Activated CD4-positive, alpha-beta T cell treated with anti-CD3 and anti-CD28 coated beads, Interleukin-2, amount 10 ng/mL, durations not matched to agents 7 days and 5 days (primary cell): ENCODE measurements around the gene ANKRD11. TPM values are rescaled to one million over a fixed set of nuclear protein-coding genes. Genes with fewer than 3 reads are reported as not detected.

Experiments
- CTCF ChIA-PET: fragments of 350-600 bp; sonication (Branson Sonifier 250); formaldehyde crosslinking; loops from one replicate; lab custom pipeline; 2021; ENCODE audit warnings: antibody characterized with exemption; lab: Charles Lee
- POLR2A ChIA-PET: fragments of 350-600 bp; sonication (Branson Sonifier 250); formaldehyde crosslinking; loops from one replicate; lab custom pipeline; 2021; ENCODE audit warnings: antibody characterized with exemption; lab: Charles Lee
- DNase-seq: peaks from one replicate; pipeline ENCODE4 v3.0.0-alpha.2; 2020
- H3K27ac Mint-ChIP-seq: one replicate; pipeline ENCODE4 v1.8.0; 2021; ENCODE audit warnings: mild to moderate bottlenecking, moderate library complexity, mixed read lengths
- H3K27me3 Mint-ChIP-seq: one replicate; pipeline ENCODE4 v1.8.0; 2021; ENCODE audit warnings: mixed read lengths
- H3K36me3 Mint-ChIP-seq: one replicate; pipeline ENCODE4 v1.8.0; 2021; ENCODE audit warnings: low read depth, mixed read lengths
- H3K4me1 Mint-ChIP-seq: one replicate; pipeline ENCODE4 v1.8.0; 2021; ENCODE audit warnings: mixed read lengths
- H3K4me3 Mint-ChIP-seq: one replicate; pipeline ENCODE4 v1.8.0; 2021; ENCODE audit warnings: mild to moderate bottlenecking, moderate library complexity, mixed read lengths
- H3K9me3 Mint-ChIP-seq: one replicate; pipeline ENCODE4 v1.8.0; 2021; ENCODE audit warnings: mixed read lengths
- total RNA-seq, 2 experiments: library from RNA; stranded (reverse); gene quantifications; one replicate each; pipeline ENCODE4 v1.2.3, GENCODE V29; 2021

Gene ANKRD11
- total RNA-seq, 2 experiments from 2014 or later, result 158 to 178 TPM

- H3K27me3 Mint-ChIP-seq, result no peaks in the 10 kb centered on the region
- POLR2A ChIA-PET, result no interaction called here
- H3K36me3 Mint-ChIP-seq, result peaks cover 47% of the 10 kb centered on the region
- no peaks in the 10 kb centered on the region for H3K9me3 Mint-ChIP-seq
- no peak for DNase-seq
- H3K4me1 Mint-ChIP-seq, result peaks cover 93% of the 10 kb centered on the region
- peak overlapping the region; percentile 99 for H3K27ac Mint-ChIP-seq
- CTCF ChIA-PET, result interaction anchor here (0.7 to 4.8 kb wide), 5 partner anchors 8 to 40 kb away, joined by 3 to 26 read pairs (median 5); no protein-coding TSS in a partner anchor
- peak overlapping the region; percentile 40 for H3K4me3 Mint-ChIP-seq
Measured at GRCh38 chr16:89316701-89317100, 173.7 kb downstream of the ANKRD11 start.

GRCh38 chr16:89315791-89316581, 174.4 kb downstream of the ANKRD11 start:
- POLR2A ChIA-PET, result interaction anchor here (0.8 kb wide), 2 partner anchors 69 to 173 kb away, joined by 3 read pairs; no protein-coding TSS in a partner anchor
- Mint-ChIP-seq H3K9me3 (no peaks in the 10 kb centered on the region), H3K36me3 (peaks cover 48% of the 10 kb centered on the region)

GRCh38 chr16:89315271-89315670, 175.1 kb downstream of the ANKRD11 start:
- CTCF ChIA-PET, result interaction anchor here (0.8 to 4.8 kb wide), 8 partner anchors 10 to 439 kb away, joined by 3 to 26 read pairs (median 3); no protein-coding TSS in a partner anchor
- peak overlapping the region; percentile 99 for H3K27ac Mint-ChIP-seq
- H3K4me1 Mint-ChIP-seq, result peaks cover 92% of the 10 kb centered on the region
- DNase-seq, result no peak
- H3K4me3 Mint-ChIP-seq, result peak overlapping the region; percentile 40
- no peaks in the 10 kb centered on the region for H3K27me3 Mint-ChIP-seq
- POLR2A ChIA-PET, result interaction anchor here (0.8 kb wide), 1 partner anchor 174 kb away, joined by 3 read pairs; no protein-coding TSS in a partner anchor
- H3K36me3 Mint-ChIP-seq, result peaks cover 53% of the 10 kb centered on the region
- no peaks in the 10 kb centered on the region for H3K9me3 Mint-ChIP-seq

More at GRCh38 chr16:89315791-89316581, 174.4 kb downstream of the ANKRD11 start:
- H3K4me1 Mint-ChIP-seq, result peaks cover 91% of the 10 kb centered on the region
- CTCF ChIA-PET, result interaction anchor here (0.6 to 4.8 kb wide), 11 partner anchors 9 to 440 kb away, joined by 3 to 26 read pairs (median 3); no protein-coding TSS in a partner anchor
- DNase-seq, result peak; percentile 87
- H3K27me3 Mint-ChIP-seq, result no peaks in the 10 kb centered on the region
- peak overlapping the region; percentile 40 for H3K4me3 Mint-ChIP-seq
- H3K27ac Mint-ChIP-seq, result peak overlapping the region; percentile 99

- DNase-seq, result no peak
- Mint-ChIP-seq H3K36me3 (peaks cover 57% of the 10 kb centered on the region), H3K4me1 (peaks cover 92% of the 10 kb centered on the region), H3K9me3 (no peaks in the 10 kb centered on the region), H3K4me3 (peak overlapping the region; percentile 40), H3K27ac (peak overlapping the region; percentile 99), H3K27me3 (no peaks in the 10 kb centered on the region)
- CTCF ChIA-PET, result interaction anchor here (0.8 to 4.8 kb wide), 7 partner anchors 10 to 192 kb away, joined by 3 to 26 read pairs (median 3); no protein-coding TSS in a partner anchor
- POLR2A ChIA-PET, result interaction anchor here (0.8 kb wide), 1 partner anchor 174 kb away, joined by 3 read pairs; no protein-coding TSS in a partner anchor
Measured at GRCh38 chr16:89314854-89315253, 175.5 kb downstream of the ANKRD11 start.

- CTCF ChIA-PET, result interaction anchor here (0.8 to 4.8 kb wide), 7 partner anchors 11 to 171 kb away, joined by 3 to 26 read pairs (median 3); no protein-coding TSS in a partner anchor
- POLR2A ChIA-PET, result no interaction called here
- Mint-ChIP-seq H3K9me3 (no peaks in the 10 kb centered on the region), H3K36me3 (peaks cover 60% of the 10 kb centered on the region), H3K27ac (peak overlapping the region; percentile 99), H3K4me1 (peaks cover 92% of the 10 kb centered on the region), H3K27me3 (no peaks in the 10 kb centered on the region), H3K4me3 (peak overlapping the region; percentile 40)
- DNase-seq, result peak; percentile 77
Measured at GRCh38 chr16:89314357-89314756, 176.0 kb downstream of the ANKRD11 start.

- DNase-seq, result no peak
- H3K4me3 Mint-ChIP-seq, result peak overlapping the region; percentile 40
- ChIA-PET POLR2A (no interaction called here), CTCF (interaction anchor here (0.9 to 4.8 kb wide), 6 partner anchors 12 to 154 kb away, joined by 3 to 26 read pairs (median 3); no protein-coding TSS in a partner anchor)
- H3K4me1 Mint-ChIP-seq, result peaks cover 92% of the 10 kb centered on the region
- H3K36me3 Mint-ChIP-seq, result peaks cover 63% of the 10 kb centered on the region
- H3K27ac Mint-ChIP-seq, result peak overlapping the region; percentile 99
- H3K9me3 Mint-ChIP-seq, result no peaks in the 10 kb centered on the region
- no peaks in the 10 kb centered on the region for H3K27me3 Mint-ChIP-seq
Measured at GRCh38 chr16:89313583-89313982, 176.8 kb downstream of the ANKRD11 start.

- H3K4me3 Mint-ChIP-seq, result no peak overlapping the region
- POLR2A ChIA-PET, result no interaction called here
- DNase-seq, result no peak
- peaks cover 61% of the 10 kb centered on the region for H3K36me3 Mint-ChIP-seq
- CTCF ChIA-PET, result interaction anchor here (1.3 to 4.8 kb wide), 2 partner anchors 12 to 24 kb away, joined by 3 to 26 read pairs; no protein-coding TSS in a partner anchor
- no peaks in the 10 kb centered on the region for H3K27me3 Mint-ChIP-seq
- peaks cover 91% of the 10 kb centered on the region for H3K4me1 Mint-ChIP-seq
- H3K27ac Mint-ChIP-seq, result peak overlapping the region; percentile 47
- no peaks in the 10 kb centered on the region for H3K9me3 Mint-ChIP-seq
Measured at GRCh38 chr16:89312598-89313299, 177.6 kb downstream of the ANKRD11 start.

GRCh38 chr16:89312194-89312593, 178.2 kb downstream of the ANKRD11 start:
- H3K4me3 Mint-ChIP-seq, result no peak overlapping the region
- DNase-seq, result no peak
- no peaks in the 10 kb centered on the region for H3K27me3 Mint-ChIP-seq
- ChIA-PET CTCF (interaction anchor here (0.6 to 4.8 kb wide), 2 partner anchors 13 to 23 kb away, joined by 3 to 26 read pairs; no protein-coding TSS in a partner anchor), POLR2A (no interaction called here)
- H3K27ac Mint-ChIP-seq, result peak overlapping the region; percentile 47
- peaks cover 90% of the 10 kb centered on the region for H3K4me1 Mint-ChIP-seq
- H3K9me3 Mint-ChIP-seq, result no peaks in the 10 kb centered on the region
- H3K36me3 Mint-ChIP-seq, result peaks cover 62% of the 10 kb centered on the region

GRCh38 chr16:89311636-89312035, 178.7 kb downstream of the ANKRD11 start:
- H3K4me3 Mint-ChIP-seq, result no peak overlapping the region
- peaks cover 61% of the 10 kb centered on the region for H3K36me3 Mint-ChIP-seq
- no peak overlapping the region for H3K27ac Mint-ChIP-seq
- H3K4me1 Mint-ChIP-seq, result peaks cover 87% of the 10 kb centered on the region
- H3K9me3 Mint-ChIP-seq, result no peaks in the 10 kb centered on the region
- DNase-seq, result no peak
- H3K27me3 Mint-ChIP-seq, result no peaks in the 10 kb centered on the region
- CTCF ChIA-PET, result interaction anchor here (0.6 kb wide), 1 partner anchor 23 kb away, joined by 3 read pairs; no protein-coding TSS in a partner anchor
- POLR2A ChIA-PET, result no interaction called here

GRCh38 chr16:89309438-89310122, 180.8 kb downstream of the ANKRD11 start:
- peaks cover 66% of the 10 kb centered on the region for H3K4me1 Mint-ChIP-seq
- H3K36me3 Mint-ChIP-seq, result peaks cover 49% of the 10 kb centered on the region
- POLR2A ChIA-PET, result no interaction called here
- no peaks in the 10 kb centered on the region for H3K9me3 Mint-ChIP-seq
- H3K4me3 Mint-ChIP-seq, result no peak overlapping the region
- no peaks in the 10 kb centered on the region for H3K27me3 Mint-ChIP-seq
- H3K27ac Mint-ChIP-seq, result peak overlapping the region; percentile 46
- DNase-seq, result no peak
- CTCF ChIA-PET, result interaction anchor here (0.6 to 1.7 kb wide), 6 partner anchors 10 to 689 kb away, joined by 3 to 4 read pairs (median 3); no protein-coding TSS in a partner anchor

- peaks cover 50% of the 10 kb centered on the region for H3K36me3 Mint-ChIP-seq
- ChIA-PET CTCF (interaction anchor here (0.9 to 1.5 kb wide), 3 partner anchors 19 to 113 kb away, joined by 3 read pairs; no protein-coding TSS in a partner anchor), POLR2A (no interaction called here)
- H3K4me3 Mint-ChIP-seq, result no peak overlapping the region
- H3K27ac Mint-ChIP-seq, result peak overlapping the region; percentile 83
- peak; percentile 62 for DNase-seq
- H3K27me3 Mint-ChIP-seq, result no peaks in the 10 kb centered on the region
- H3K9me3 Mint-ChIP-seq, result no peaks in the 10 kb centered on the region
- H3K4me1 Mint-ChIP-seq, result peaks cover 65% of the 10 kb centered on the region
Measured at GRCh38 chr16:89308391-89309333, 181.7 kb downstream of the ANKRD11 start.
